HepG2 (cell line): ENCODE measurements around the gene KIF3A. TPM values are rescaled to one million over a fixed set of nuclear protein-coding genes. Genes with fewer than 3 reads are reported as not detected.

Source experiments
- ATF5 ChIP-seq: sonication (generic); formaldehyde crosslinking; IDR thresholded peaks from 2 replicates; pipeline ENCODE4 v1.4.0; 2020; ENCODE audit warnings: mild to moderate bottlenecking, low read depth, missing genetic modification reagents
- KLF6 ChIP-seq: IDR thresholded peaks from 2 replicates; pipeline ENCODE4 v1.8.0; 2016; ENCODE audit warnings: missing biosample characterization, missing genetic modification reagents
- MAZ ChIP-seq, 2 experiments: sonication (generic) in 1 of 2; formaldehyde crosslinking in 1 of 2; IDR thresholded peaks; 2 replicates each; pipeline versions ENCODE4 v1.5.0 to v1.6.1; 2012 to 2020; ENCODE audit warnings: low read depth in 2 of 2, mild to moderate bottlenecking in 2 of 2, borderline replicate concordance in 1 of 2, improper control_type of control experiment in 1 of 2, low read length in 1 of 2, missing genetic modification reagents in 1 of 2, moderate library complexity in 1 of 2
- NFE2 ChIP-seq: sonication (generic); formaldehyde crosslinking; IDR thresholded peaks from 2 replicates; pipeline ENCODE4 v1.4.0; 2020; ENCODE audit warnings: missing genetic modification reagents
- POLR2AphosphoS5 ChIP-seq: IDR thresholded peaks from 2 replicates; pipeline ENCODE4 v1.6.1; 2012; ENCODE audit warnings: low read depth, low read length
- PRDM4 ChIP-seq: sonication (generic); formaldehyde crosslinking; IDR thresholded peaks from 2 replicates; pipeline ENCODE4 v1.9.0; 2021; ENCODE audit warnings: missing genetic modification reagents, borderline replicate concordance
- RBM39 ChIP-seq: fragments of 200-400 bp; formaldehyde crosslinking; IDR thresholded peaks from one replicate; pipeline ENCODE4 v1.6.1; 2018; ENCODE audit warnings: antibody characterized with exemption, mild to moderate bottlenecking, low read depth, low read length; ENCODE audit not compliant: poor library complexity, severe bottlenecking
- RFX5 ChIP-seq: IDR thresholded peaks from 2 replicates; pipeline ENCODE4 v1.6.1; 2011; ENCODE audit warnings: low read depth, low read length, improper control_type of control experiment
- SRSF9 ChIP-seq: fragments of 200-400 bp; formaldehyde crosslinking; IDR thresholded peaks from 2 replicates; pipeline ENCODE4 v1.6.1; 2018; ENCODE audit warnings: borderline replicate concordance, mild to moderate bottlenecking, low read depth, low read length; ENCODE audit not compliant: insufficient read depth, poor library complexity, severe bottlenecking
- SUZ12 ChIP-seq: fragments of 150-350 bp; IDR thresholded peaks from 2 replicates; pipeline ENCODE4 v1.6.1; 2014; ENCODE audit warnings: low read depth, low read length
- THAP9 ChIP-seq: sonication (generic); formaldehyde crosslinking; IDR thresholded peaks from 2 replicates; pipeline ENCODE4; 2020; ENCODE audit warnings: missing genetic modification reagents, mild to moderate bottlenecking, borderline replicate concordance
- ZBTB7A ChIP-seq: sonication (generic); formaldehyde crosslinking; IDR thresholded peaks from 2 replicates; pipeline ENCODE4 v1.8.0; 2022; ENCODE audit warnings: mild to moderate bottlenecking, missing genetic modification reagents
- ZFP37 ChIP-seq: sonication (generic); formaldehyde crosslinking; IDR thresholded peaks from 2 replicates; pipeline ENCODE4 v1.4.0; 2020; ENCODE audit warnings: missing genetic modification reagents, borderline replicate concordance
- ZFP62 ChIP-seq: sonication (generic); formaldehyde crosslinking; IDR thresholded peaks from 2 replicates; pipeline ENCODE4 v1.4.0; 2020; ENCODE audit warnings: missing genetic modification reagents
- ZNF34 ChIP-seq: sonication (generic); formaldehyde crosslinking; IDR thresholded peaks from 2 replicates; pipeline ENCODE4 v1.4.0; 2020; ENCODE audit warnings: mild to moderate bottlenecking, missing genetic modification reagents, borderline replicate concordance
- ZNF343 ChIP-seq: sonication (generic); formaldehyde crosslinking; IDR thresholded peaks from 2 replicates; pipeline ENCODE4 v1.4.0; 2020; ENCODE audit warnings: mild to moderate bottlenecking, missing genetic modification reagents
- ZNF563 ChIP-seq: sonication (generic); formaldehyde crosslinking; IDR thresholded peaks from 2 replicates; pipeline ENCODE4 v1.8.0; 2022; ENCODE audit warnings: mild to moderate bottlenecking, moderate library complexity, missing genetic modification reagents
- ZNF652 ChIP-seq: IDR thresholded peaks from 2 replicates; pipeline ENCODE4 v1.6.1; 2016; ENCODE audit warnings: low read depth, borderline replicate concordance
- ZNF710 ChIP-seq: sonication (generic); formaldehyde crosslinking; IDR thresholded peaks from 2 replicates; pipeline ENCODE4 v1.5.0; 2020; ENCODE audit warnings: mild to moderate bottlenecking, missing genetic modification reagents, borderline replicate concordance
- ZNF772 ChIP-seq: sonication (generic); formaldehyde crosslinking; IDR thresholded peaks from 2 replicates; pipeline ENCODE4 v1.5.0; 2020; ENCODE audit warnings: mild to moderate bottlenecking, missing genetic modification reagents
- polyA plus RNA-seq, 8 experiments: library from polyadenylated mRNA; depleted of rRNA in 3 of 8; stranded (reverse) in 7 of 8; unstranded in 1 of 8; fragments of >200 nt; fragmentation: Illumina TruSeq in 4 of 8; extraction: Trizol in 4 of 8; gene quantifications; 2 replicates each; pipeline versions ENCODE4 v1.2.1 to v1.2.3, GENCODE V29; 2011 to 2016; ENCODE audit warnings: low read depth in 4 of 8, missing spikeins in 1 of 8, mixed read lengths in 1 of 8; ENCODE audit not compliant: insufficient read depth in 1 of 8
- total RNA-seq, 5 experiments: library from RNA; depleted of rRNA; stranded (reverse); fragments of >200 nt; fragmentation: Illumina TruSeq; extraction: Trizol; gene quantifications; 2 replicates each; pipeline ENCODE4 v1.2.3, GENCODE V29; 2016; ENCODE audit warnings: low read depth in 1 of 5

The KIF3A gene
- total and polyA plus RNA-seq, 2 of the 13 experiments (the other 11 are each of a cell fraction or from before 2014, with no cell fraction given): 2.3 to 8.4 TPM

GRCh38 chr5:132777209-132778069 is 40.1 kb upstream of the KIF3A start, which contains the start of gene SEPTIN8 (continued):
- TF ChIP-seq ZNF34 (CRISPR knock-in tag): no peak
- TF ChIP-seq KLF6 (CRISPR knock-in tag): no peak
- TF ChIP-seq ATF5 (CRISPR knock-in tag): no peak
- no peak for TF ChIP-seq RFX5
- TF ChIP-seq NFE2: no peak
- TF ChIP-seq PRDM4 (CRISPR knock-in tag): no peak
- peak; percentile 61; the same call in 1 of the 2 replicates for TF ChIP-seq THAP9 (CRISPR knock-in tag)
- no peak for TF ChIP-seq SUZ12
- TF ChIP-seq POLR2AphosphoS5: no peak
- no peak for TF ChIP-seq ZNF772 (CRISPR knock-in tag)
- TF ChIP-seq ZBTB7A (CRISPR knock-in tag): peak; percentile 67; the same call in 1 of the 2 replicates
- no peak for TF ChIP-seq ZNF710 (CRISPR knock-in tag)
- no peak for TF ChIP-seq ZNF343
- TF ChIP-seq RBM39: no peak
- no peak for TF ChIP-seq ZFP37
- no peak for TF ChIP-seq ZNF563 (CRISPR knock-in tag)
- no peak for TF ChIP-seq SRSF9
- no peak for TF ChIP-seq ZNF652 (CRISPR knock-in tag)
- no peak for TF ChIP-seq MAZ (IDR thresholded peaks at IDR 0.05; ENCODE audit: borderline replicate concordance, low read depth, low read length)
- peak; percentile 63 for TF ChIP-seq MAZ (CRISPR knock-in tag; IDR thresholded peaks at IDR 0.05; ENCODE audit: low read depth)
- TF ChIP-seq ZFP62: no peak
